B cell (primary cell): Measurements from ENCODE around the gene AMTN. TPM values are rescaled to one million over a fixed set of nuclear protein-coding genes. Genes with fewer than 3 reads are reported as not detected.

ENCODE experiments used
- ATAC-seq: fragments of 200-7000 bp; cut with Tn5 transposase; one replicate; pipeline ENCODE4 v1.10.0; 2021; ENCODE audit warnings: low read depth, mild to moderate bottlenecking, moderate number of reproducible peaks, moderate library complexity
- CTCF ChIA-PET: fragments of 350-600 bp; sonication (Branson Sonifier 250); formaldehyde crosslinking; loops from one replicate; lab custom pipeline; 2021; ENCODE audit warnings: antibody characterized with exemption, inconsistent platforms; lab: Charles Lee
- POLR2A ChIA-PET: fragments of 350-600 bp; sonication (Branson Sonifier 250); formaldehyde crosslinking; loops from one replicate; lab custom pipeline; 2021; ENCODE audit warnings: antibody characterized with exemption; lab: Charles Lee
- DNase-seq: peaks from one replicate; pipeline ENCODE4 v3.0.0; 2013
- H2AFZ ChIP-seq: 2 replicates; pipeline ENCODE4 v1.6.1; 2012; ENCODE audit warnings: mild to moderate bottlenecking, low read depth, low read length; ENCODE audit not compliant: insufficient read depth, poor library complexity, severe bottlenecking
- H3K27ac ChIP-seq, 2 donors: 1 replicate in 1 of 2; 2 replicates in 1 of 2; pipeline ENCODE4 v1.5.1; 2012 to 2013; ENCODE audit warnings: low read length in 2 of 2, mild to moderate bottlenecking in 2 of 2, moderate library complexity in 1 of 2
- H3K27me3 ChIP-seq, 4 experiments: fragments of 200-600 bp in 1 of 4; sonication (generic) in 1 of 4; replicated peaks in 1 of 4; 1 replicate in 2 of 4; 2 replicates in 2 of 4; pipeline versions ENCODE4 v1.6.1 to v1.7.0; 2013 to 2016; ENCODE audit warnings: low read length in 3 of 4, mild to moderate bottlenecking in 2 of 4, mixed read lengths in 1 of 4, moderate library complexity in 1 of 4; ENCODE audit not compliant: insufficient read depth in 4 of 4, control insufficient read depth in 3 of 4; ENCODE audit errors: control extremely low read depth in 1 of 4
- H3K36me3 ChIP-seq, 2 experiments: replicated peaks in 1 of 2; 1 replicate in 1 of 2; 2 replicates in 1 of 2; pipeline versions ENCODE4 v1.6.1 to v1.7.1; 2013; ENCODE audit warnings: low read length in 1 of 2; ENCODE audit not compliant: insufficient read depth in 2 of 2, control insufficient read depth in 1 of 2; ENCODE audit errors: control extremely low read depth in 1 of 2, extremely low read depth in 1 of 2
- H3K4me1 ChIP-seq, 2 donors: fragments of 200-600 bp in 1 of 2; sonication (generic) in 1 of 2; 1 replicate in 1 of 2; 2 replicates in 1 of 2; pipeline versions ENCODE4 v1.5.1 to v1.6.1; 2013 to 2017; ENCODE audit warnings: low read length in 2 of 2; ENCODE audit not compliant: control insufficient read depth in 2 of 2, insufficient read depth in 2 of 2
- H3K4me2 ChIP-seq: replicated peaks from 2 replicates; pipeline ENCODE3; 2012; ENCODE audit warnings: mild to moderate bottlenecking, low read depth, low read length; ENCODE audit not compliant: poor library complexity, severe bottlenecking
- H3K4me3 ChIP-seq, 5 experiments: fragments of 200-600 bp in 1 of 5; sonication (generic) in 1 of 5; 1 replicate in 3 of 5; 2 replicates in 2 of 5; pipeline versions ENCODE4 v1.5.1 to v1.7.0; 2011 to 2016; ENCODE audit warnings: low read length in 4 of 5, mild to moderate bottlenecking in 4 of 5, low read depth in 2 of 5, control low read depth in 1 of 5, moderate library complexity in 1 of 5; ENCODE audit not compliant: insufficient read depth in 1 of 5; ENCODE audit errors: control extremely low read depth in 1 of 5, extremely low read depth in 1 of 5
- H3K79me2 ChIP-seq: fragments of 200-600 bp; sonication (generic); one replicate; pipeline ENCODE4 v1.6.0; 2016; ENCODE audit warnings: low read length; ENCODE audit not compliant: control insufficient read depth, insufficient read depth
- H3K9ac ChIP-seq: fragments of 200-600 bp; sonication (generic); 2 replicates; pipeline ENCODE4 v1.6.1; 2017; ENCODE audit warnings: mild to moderate bottlenecking, low read length, moderate library complexity
- H3K9me3 ChIP-seq, 3 donors: one replicate each; pipeline versions ENCODE4 v1.6.1 to v1.7.1; 2013; ENCODE audit warnings: low read length in 2 of 3; ENCODE audit not compliant: control insufficient read depth in 2 of 3, insufficient read depth in 1 of 3; ENCODE audit errors: control extremely low read depth in 1 of 3
- H4K20me1 ChIP-seq: 2 replicates; pipeline ENCODE4 v1.6.0; 2012; ENCODE audit warnings: mild to moderate bottlenecking, low read length; ENCODE audit not compliant: insufficient read depth, control insufficient read depth, poor library complexity, severe bottlenecking
- H3K27ac Mint-ChIP-seq: one replicate; pipeline ENCODE4 v1.8.0; 2021; ENCODE audit warnings: mixed read lengths
- H3K27me3 Mint-ChIP-seq: one replicate; pipeline ENCODE4 v1.8.0; 2021; ENCODE audit warnings: mixed read lengths
- H3K4me1 Mint-ChIP-seq: one replicate; pipeline ENCODE4 v1.8.0; 2021; ENCODE audit warnings: mixed read lengths
- H3K4me3 Mint-ChIP-seq: one replicate; pipeline ENCODE4 v1.8.0; 2021; ENCODE audit warnings: mixed read lengths
- H3K9me3 Mint-ChIP-seq: one replicate; pipeline ENCODE4 v1.8.0; 2022; ENCODE audit warnings: mixed read lengths; ENCODE audit not compliant: insufficient read depth
- EZH2 ChIP-seq: IDR thresholded peaks from 2 replicates; pipeline ENCODE4 v1.6.1; 2012; ENCODE audit warnings: borderline replicate concordance, low read depth, mild to moderate bottlenecking, moderate library complexity, low read length; ENCODE audit not compliant: insufficient read depth, poor library complexity, severe bottlenecking
- WGBS: methylation state at CpG from one replicate; pipeline ENCODE4 v1.1.5; 2013; ENCODE audit warnings: missing lambda C conversion rate; ENCODE audit not compliant: insufficient coverage; 5-methylcytosine and 5-hydroxymethylcytosine counted together
- intact Hi-C: fragments of 100-400 bp; cut with micrococcal nuclease; formaldehyde crosslinking; loops from one replicate; pipeline ENCODE4 v1.10.0; 2022
- polyA plus RNA-seq: library from polyadenylated mRNA; depleted of rRNA; stranded (reverse); fragments of >200 nt; gene quantifications from 2 replicates; pipeline ENCODE4 v1.2.3, GENCODE V29; 2012
- total RNA-seq, 2 donors: library from RNA; stranded (reverse); fragments of 120-200 nt in 1 of 2; gene quantifications; 1 replicate in 1 of 2; 2 replicates in 1 of 2; pipeline versions ENCODE4 v1.2.3 to v1.2.4, GENCODE V29; 2013 to 2022
- TF ChIP-seq, protein P1 (sequence below): fragments of 200-600 bp; IDR thresholded peaks from one replicate; pipeline ENCODE4 v1.8.0; 2022; ENCODE audit warnings: antibody characterized with exemption, mild to moderate bottlenecking

Gene AMTN
- total and polyA plus RNA-seq, 2 donors (not counting 1 experiment from before 2014, with no cell fraction given), result not detected

DNA sequence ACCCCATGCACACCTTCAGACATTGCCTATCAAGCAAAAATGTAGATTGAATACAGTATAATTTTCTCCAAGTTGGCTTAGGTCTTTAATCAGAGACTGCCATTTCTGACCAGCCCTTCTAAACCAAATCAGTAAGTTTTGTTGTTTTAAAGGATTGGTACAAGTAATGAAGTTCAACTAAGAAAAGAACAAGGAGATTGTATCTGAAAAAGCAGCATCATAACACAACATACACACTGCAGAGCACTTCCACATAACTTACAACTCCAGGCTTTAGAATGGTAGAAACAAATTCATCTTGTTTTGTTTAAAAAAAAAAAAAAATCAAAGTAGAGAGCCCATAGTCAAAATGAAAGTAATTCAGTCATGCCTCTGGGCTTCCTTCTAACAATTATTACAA lies 57.6 kb downstream of the AMTN start:
- Histone ChIP-seq H2AFZ (no peak overlapping the region), H3K9me3 (no peaks in the 10 kb centered on the region), H3K9ac (no peak overlapping the region), H3K79me2 (no peaks in the 10 kb centered on the region), H4K20me1 (no peaks in the 10 kb centered on the region), H3K4me1 (no peaks in the 10 kb centered on the region), H3K4me3 (no peak overlapping the region), H3K36me3 (no peaks in the 10 kb centered on the region), H3K27me3 (peaks cover 0 to 12% (median 1%) of the 10 kb centered on the region in 4 experiments), H3K27ac (no peak overlapping the region), H3K4me2 (no peak overlapping the region)
- ATAC-seq (no peak), DNase-seq (no peak)
- TF ChIP-seq, protein P1, sequence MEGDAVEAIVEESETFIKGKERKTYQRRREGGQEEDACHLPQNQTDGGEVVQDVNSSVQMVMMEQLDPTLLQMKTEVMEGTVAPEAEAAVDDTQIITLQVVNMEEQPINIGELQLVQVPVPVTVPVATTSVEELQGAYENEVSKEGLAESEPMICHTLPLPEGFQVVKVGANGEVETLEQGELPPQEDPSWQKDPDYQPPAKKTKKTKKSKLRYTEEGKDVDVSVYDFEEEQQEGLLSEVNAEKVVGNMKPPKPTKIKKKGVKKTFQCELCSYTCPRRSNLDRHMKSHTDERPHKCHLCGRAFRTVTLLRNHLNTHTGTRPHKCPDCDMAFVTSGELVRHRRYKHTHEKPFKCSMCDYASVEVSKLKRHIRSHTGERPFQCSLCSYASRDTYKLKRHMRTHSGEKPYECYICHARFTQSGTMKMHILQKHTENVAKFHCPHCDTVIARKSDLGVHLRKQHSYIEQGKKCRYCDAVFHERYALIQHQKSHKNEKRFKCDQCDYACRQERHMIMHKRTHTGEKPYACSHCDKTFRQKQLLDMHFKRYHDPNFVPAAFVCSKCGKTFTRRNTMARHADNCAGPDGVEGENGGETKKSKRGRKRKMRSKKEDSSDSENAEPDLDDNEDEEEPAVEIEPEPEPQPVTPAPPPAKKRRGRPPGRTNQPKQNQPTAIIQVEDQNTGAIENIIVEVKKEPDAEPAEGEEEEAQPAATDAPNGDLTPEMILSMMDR, result no peak
- TF ChIP-seq EZH2, result no peak
- H3K4me1 Mint-ChIP-seq, result no peaks in the 10 kb centered on the region
- peaks cover 29% of the 10 kb centered on the region for H3K27me3 Mint-ChIP-seq
- intact Hi-C loops, result no loop called here
- H3K27ac Mint-ChIP-seq, result no peak overlapping the region
- CTCF ChIA-PET, result no interaction called here
- H3K4me3 Mint-ChIP-seq, result no peak overlapping the region
- POLR2A ChIA-PET, result no interaction called here
- H3K9me3 Mint-ChIP-seq, result no peaks in the 10 kb centered on the region

- H3K9me3 Mint-ChIP-seq, result no peaks in the 10 kb centered on the region
- no peak overlapping the region for H3K4me2 ChIP-seq
- H3K9me3 ChIP-seq, result no peaks in the 10 kb centered on the region
- H3K27me3 Mint-ChIP-seq, result peaks cover 26% of the 10 kb centered on the region
- H3K27ac ChIP-seq, result no peak overlapping the region
- intact Hi-C loops, result no loop called here
- WGBS, result 77% methylated on average over 4 of the region's 6 CpGs
- no peak for ATAC-seq
- H4K20me1 ChIP-seq, result no peaks in the 10 kb centered on the region
- TF ChIP-seq, protein P1, result no peak
- no peak for TF ChIP-seq EZH2
- H3K27me3 ChIP-seq, result peaks cover 0 to 4% (median 1%) of the 10 kb centered on the region in 4 experiments
- ChIA-PET POLR2A (no interaction called here), CTCF (no interaction called here)
- H3K4me3 Mint-ChIP-seq, result no peak overlapping the region
- no peak overlapping the region for H3K9ac ChIP-seq
- H3K4me3 ChIP-seq, result no peak overlapping the region
- no peaks in the 10 kb centered on the region for H3K79me2 ChIP-seq
- no peak overlapping the region for H2AFZ ChIP-seq
- no peak for DNase-seq
- H3K36me3 ChIP-seq, result no peaks in the 10 kb centered on the region
- no peak overlapping the region for H3K27ac Mint-ChIP-seq
- no peaks in the 10 kb centered on the region for H3K4me1 Mint-ChIP-seq
- H3K4me1 ChIP-seq, result no peaks in the 10 kb centered on the region
Measured at GRCh38 chr4:70577220-70577927, 59.0 kb downstream of the AMTN start.
